ENCODE results near the gene NEURL1B.

NEURL1B gene

DNA sequence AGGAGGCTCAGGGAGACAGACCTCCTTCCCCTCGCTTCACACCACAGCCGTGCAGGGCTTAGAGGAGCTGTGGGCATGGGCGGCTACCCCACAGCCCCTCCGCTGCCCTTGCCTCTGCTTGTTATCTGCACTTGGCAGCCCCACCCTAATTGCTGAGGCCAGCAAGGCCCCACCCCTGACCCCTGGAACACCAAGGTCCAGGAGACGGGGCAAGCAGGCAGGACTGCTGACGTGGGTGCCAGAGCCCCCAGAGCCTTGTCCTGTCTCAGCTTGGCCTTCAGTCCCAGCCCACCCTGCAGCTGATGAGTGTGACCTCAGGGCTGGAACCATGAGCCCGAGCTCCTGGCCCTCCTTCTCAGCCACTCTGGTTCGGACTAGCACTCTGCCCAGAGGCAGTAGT lies 29.1 kb upstream of the NEURL1B start:
- DNase-seq = no peak

DNA sequence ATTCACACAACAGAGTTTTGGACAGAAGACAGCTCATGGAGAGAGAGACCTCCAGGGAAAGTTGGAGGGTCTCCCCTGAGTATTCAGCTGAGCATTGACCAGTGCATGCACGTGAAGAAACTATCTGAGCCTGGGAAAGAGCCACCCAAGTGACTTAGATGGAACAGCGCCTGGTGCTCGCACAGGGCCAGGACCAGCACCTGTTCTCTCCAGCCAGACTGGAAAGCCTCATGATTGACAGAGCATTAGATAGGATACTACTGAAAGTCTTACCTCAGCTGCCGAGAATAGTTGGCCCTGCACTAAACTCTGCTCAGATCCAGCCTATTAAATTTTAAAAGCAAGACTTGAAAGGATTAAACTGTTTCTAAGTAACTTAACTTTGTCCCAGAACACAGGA lies 28.3 kb upstream of the NEURL1B start:
- no peak for DNase-seq

DNA sequence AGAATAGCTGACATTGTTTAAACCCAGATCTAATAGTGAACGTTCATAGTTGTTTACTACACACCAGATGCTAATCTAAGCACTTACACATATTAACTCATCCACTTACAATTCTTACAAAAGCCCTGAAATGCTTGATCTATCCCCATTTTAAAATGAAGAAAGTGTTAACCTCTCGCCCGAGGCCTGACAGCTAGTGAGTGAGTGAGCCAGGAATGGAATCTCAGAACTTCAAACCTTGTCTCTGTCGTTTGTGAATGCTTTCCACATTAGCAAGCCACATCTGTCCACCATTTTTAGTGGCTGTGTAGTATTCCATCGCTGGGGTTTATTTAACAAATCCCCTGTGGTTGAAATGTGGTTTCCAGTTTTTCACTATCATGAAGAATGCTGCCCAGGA lies 24.9 kb upstream of the NEURL1B start:
- no peak for DNase-seq

DNA sequence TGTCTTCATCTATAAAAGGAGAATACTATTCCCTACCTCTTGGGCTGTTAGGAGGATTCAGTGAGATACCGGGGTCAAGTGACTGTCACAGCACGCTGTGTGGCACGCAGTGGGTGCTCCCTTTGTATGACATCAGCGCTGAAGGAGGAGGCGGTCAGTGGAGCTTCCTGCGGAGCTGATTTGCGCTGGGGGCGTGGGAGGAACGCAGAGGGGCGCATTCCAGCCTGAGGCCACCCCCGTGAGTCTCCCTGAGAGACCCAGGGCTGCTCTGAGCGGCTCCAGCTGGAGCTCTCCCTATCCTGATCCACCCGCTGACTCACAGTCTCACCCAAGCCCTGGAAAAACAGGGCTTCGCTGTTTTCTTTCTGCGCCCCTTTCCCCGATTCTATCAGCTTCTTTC lies 24.3 kb upstream of the NEURL1B start:
- DNase-seq = no peak

DNA sequence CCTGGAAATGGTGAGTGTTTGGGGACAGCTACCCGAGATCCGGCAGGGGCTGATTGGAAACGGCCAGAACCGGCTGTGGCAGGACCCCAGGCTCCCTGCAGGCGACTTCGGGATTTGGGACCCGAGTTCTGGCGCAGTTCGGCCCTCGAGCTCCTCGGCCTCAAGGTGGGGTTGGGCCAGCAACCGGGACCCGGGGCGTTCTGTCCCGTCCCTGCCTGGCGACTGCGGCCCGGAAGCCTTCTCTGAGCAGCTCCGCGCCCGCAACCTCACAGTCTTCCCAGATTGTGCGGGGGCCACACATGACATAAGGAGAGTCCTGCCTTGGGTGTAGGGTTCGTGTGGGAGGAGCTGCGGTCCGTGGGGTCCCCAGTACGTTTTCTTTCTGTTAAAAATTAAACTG lies 23.2 kb upstream of the NEURL1B start:
- DNase-seq = no peak

DNA sequence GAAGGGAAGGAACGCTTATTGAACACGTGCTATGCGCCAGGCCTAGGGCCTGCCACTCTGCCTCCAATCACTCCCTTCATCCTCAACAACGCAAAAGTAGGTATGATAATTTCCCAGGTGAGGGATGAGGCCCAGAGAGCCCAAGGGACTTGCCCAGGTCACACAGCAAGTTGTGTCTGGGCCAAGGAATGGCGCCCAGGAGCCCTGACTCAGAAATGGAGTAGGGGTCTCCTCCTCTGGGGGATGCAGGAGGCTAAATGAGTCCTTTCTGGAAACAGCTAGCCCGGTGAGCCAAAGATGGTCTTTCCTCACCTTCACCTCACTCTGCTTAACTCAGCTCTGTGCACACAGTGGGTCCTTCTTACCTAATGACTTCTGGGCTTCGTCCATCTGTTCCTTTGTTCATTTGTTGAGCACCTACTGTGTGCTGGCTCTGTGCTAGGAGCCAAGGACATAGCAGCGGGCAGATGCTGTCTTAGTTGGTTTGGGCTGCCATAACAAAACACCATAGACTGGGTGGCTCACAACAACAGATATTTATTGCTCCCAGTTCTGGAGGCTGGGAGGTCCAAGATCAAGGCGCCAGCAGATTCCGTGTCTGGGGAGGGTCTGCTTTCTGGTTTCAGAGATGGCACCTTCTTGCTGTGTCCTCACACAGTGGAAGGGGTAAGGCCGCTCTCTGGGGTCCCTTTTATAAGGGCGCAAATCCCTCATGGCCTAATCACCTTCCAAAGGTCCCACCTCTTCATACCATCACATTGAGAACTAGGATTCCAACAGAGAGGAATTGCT lies 22.3 kb upstream of the NEURL1B start:
- no peak for DNase-seq

DNA sequence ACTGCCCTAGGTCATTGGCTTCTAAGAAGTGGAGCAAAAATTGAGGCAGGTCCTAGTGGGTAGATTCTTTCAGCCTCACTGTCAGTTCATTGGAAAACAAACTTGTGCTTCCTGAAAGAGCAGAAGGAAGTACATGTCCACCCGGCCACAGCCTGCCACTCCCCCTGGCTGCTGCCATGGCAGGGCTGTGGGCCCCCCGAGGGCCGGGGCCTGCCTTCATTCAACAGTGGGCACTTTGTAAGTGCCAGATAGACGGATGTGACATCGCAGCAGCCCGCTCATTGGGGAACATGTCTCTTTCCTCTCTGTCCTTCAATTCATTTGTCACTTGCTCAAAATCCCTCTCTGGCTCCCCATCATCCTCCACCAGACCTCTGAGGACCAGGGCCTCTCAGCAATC lies 20.6 kb upstream of the NEURL1B start:
- no peak for DNase-seq

DNA sequence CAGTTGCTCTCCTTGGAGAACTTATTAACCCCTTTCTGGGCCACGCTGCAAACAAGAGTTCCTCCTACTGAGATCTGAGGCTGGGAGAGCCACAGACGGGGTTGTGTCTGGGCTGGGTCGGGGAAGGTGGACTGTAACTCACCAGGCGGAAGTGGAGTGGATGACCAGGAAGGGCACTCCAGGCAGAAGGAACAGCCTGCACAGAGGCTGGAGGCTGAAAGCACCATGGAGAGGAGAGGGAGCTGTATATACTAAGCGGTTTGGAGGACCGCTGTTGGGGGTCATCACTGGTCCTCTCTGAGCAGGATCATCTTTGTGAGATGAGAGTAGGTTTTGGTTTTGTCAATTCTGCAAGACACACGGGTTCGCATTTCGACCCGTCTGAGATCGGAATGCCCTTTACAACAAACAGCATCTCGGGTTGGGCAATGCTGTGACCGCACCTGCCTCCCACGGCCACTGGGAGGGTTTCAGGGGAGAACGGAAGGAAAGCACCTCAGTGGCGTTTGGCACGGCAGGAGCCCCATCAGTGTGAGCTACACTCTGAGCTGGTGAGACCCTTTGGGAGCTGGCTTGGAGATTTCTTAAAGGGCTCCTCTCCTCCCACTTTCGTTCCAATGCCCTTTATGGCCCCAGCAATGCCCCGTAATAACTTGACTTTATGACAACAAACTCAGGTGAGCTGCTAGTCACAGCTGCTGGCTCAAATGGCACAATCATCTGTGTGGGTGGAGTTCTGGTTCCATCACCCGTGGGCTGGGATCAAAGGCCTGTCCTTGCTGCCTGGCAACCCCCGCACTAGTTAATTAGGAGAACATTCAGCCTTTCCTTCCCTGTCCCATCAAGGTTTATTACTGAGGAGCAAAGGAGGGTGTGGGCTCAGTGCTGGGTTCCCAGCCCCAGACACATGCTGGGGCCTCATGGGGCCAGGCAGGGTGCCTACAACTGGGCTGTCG lies 18.7 kb upstream of the NEURL1B start:
- no peak for DNase-seq

DNA sequence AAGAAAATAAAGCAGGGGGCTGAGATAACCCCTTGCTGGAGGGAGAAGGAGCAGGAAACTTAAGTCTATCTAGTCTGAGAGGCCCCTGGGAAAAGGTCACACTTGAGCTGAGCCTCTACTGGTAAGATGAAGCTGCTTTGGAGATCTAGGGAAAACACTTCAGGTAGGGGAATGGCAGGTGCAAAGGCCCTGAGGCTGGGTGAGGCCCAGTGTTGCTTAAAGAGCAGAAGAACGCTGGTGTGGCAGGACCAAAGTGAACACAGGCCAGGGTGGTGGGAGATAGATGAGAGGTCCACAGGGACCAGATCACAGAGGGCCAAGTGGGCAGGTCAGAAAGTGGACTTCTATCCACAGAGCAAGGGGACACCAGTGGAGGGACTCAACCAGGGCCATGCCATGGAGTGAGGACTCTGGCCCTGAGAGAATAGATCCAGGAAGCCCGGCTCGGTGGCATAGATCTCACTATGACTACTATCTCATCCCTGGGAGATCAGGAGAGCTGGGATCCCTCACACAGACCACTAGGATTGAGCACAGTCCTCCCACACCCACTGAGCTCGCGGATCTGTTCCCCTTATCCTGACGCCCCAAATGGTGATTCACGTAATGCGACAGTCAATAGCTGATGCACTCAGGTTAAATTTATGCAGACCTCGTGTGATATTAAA lies 17.6 kb upstream of the NEURL1B start:
- DNase-seq = no peak

DNA sequence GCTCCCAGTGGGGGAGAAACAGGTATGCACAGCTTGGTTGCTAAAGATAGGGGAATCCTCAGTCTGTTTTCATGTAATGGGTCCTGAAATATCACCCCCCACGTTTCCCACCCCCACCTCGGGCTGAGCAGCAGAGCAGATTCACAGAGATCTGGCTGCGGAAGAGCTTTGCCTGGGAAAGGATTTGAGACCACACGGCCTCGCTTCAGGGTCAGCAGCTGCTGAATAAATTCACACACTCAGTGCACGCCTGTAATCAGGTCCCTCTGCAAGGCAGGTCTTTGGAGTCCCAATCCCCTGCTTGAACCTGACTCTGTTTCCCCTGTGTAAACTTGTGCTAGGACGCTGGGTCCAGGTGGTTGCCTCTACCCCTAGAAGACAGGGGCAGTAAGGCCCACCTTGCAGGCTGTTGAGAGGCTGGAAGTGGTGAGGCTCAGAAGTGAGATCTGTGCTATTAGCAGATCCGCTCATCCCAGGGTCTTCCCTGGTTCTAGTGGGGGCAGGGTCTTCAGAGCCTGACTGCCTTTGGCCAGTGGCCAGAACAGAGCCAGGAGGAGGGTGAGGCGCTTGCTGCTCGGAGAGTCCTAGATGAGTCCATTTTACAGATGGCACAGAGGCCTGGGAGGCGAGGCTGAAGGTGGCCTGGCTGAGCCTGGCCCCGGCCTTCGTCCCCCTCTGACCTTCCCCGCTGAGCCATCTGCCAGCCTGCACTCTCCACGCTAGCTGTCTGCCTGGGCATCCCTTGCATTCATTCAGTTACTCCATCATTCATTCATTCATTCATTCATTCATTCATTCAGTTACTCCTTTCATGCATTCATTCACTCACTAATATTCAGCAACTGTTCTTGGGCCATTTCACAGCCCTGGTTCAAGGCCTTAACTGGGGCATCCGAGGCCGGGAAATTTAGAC lies 16.7 kb upstream of the NEURL1B start:
- no peak for DNase-seq

DNA sequence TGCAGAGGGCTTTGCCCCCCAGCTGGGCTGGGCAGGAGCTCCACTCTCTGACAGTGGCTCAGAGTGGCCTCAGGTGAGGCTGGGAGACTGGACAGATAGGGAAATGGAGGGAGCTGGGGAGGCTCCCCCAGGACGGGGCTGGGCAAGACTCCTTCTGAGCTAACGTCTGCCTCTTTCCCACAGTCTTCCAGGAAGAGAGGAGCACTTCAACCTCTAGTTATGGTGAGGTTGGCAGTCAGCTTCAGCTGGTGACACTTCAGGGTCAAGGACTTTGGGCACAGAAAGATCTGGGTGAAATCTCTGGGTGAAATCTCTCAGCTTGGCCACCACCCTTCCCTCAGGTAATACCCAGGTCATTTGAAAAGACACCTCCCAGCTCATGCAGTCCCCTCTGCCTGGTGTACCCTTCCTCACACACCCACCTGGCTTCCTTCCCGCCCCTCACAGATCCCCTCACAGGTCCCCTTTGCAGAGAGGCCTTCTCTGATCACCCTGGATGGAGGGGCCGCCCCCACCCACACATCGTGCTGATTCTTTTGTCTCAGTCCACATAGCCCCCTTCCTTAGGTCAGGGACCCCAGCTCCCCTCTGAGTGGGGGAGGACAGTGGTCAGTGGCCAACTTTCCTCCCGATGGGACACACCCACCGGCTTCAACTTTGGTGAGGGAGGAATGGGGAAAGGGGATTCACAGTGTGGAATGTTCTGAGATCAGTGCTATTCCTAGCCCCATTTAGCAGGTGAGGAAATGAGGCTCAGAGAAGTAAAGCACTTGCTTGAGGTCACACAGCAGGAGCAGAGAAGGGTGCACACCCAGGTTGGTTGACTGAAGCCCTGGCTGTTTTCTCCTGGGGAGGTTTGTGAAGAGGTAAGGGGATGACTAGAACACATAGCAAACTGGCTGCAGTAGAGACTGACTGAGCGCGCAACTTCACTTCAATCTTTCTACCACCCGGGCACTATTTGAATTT lies 15.8 kb upstream of the NEURL1B start:
- no peak for DNase-seq

DNA sequence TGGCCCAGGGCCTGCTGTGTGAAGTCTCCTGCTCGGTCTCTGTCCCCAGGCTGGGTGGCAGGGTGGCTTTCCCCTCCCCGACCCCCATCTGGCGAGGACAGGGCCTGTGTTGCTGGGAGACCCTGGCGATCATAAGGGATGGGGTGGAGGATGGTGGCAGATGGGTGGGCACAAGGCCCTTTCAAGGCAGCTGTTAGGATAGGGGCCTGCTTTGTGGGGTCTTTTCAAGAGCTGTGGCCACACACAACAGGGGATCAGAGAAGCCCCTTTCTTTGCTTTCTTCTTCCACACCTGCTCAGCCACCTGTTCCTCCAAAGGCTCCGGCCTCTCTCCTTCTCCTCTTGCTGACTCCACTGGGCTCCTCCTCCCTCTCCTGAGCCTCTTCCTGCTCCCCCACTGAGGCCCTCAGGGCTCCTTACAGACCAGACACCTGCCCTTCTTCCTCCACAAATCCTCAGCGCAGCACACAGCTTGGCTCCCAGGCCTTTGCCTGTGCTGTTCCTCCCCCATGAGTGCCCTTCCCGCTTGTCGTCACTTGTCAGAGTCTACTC lies 15.0 kb upstream of the NEURL1B start:
- no peak for DNase-seq

DNA sequence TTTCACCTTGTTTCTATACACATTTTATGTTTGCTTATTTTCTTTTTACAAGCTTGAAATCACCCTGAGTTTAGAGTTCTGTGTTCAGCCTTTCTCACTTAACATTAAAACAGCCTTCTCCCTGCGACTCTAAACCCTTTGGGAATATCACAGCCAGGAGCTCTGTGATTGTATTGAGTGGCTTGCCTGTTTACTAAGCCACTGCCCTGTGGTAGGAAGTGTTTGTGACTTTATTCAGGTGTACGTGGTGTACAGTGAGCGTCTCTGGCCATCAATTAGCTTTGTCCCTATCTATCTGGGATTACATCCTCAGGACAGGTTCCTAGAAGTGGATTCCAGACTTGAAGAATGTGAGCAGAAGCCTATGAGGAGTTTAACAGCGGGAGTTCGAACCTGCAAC lies 11.0 kb upstream of the NEURL1B start:
- no peak for DNase-seq

DNA sequence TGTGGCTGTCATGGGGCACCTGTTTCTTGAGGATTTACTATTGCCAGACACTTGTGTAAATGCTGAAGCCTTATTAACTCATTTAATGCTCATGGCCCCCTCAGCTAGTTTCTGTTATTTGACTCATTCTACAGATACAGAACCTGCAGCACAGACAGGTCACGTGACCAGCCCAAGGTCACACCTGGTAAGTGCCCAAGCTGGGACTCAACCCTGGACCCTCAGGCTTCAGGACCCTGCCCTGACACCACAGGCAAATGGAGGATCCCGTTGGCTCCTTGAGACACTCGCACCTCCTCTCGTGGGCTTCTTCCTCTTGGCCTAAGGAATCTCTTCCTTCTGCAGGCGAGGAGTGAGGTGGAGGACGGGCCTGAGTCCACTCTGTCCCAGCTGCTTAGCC lies 10.6 kb upstream of the NEURL1B start:
- DNase-seq = no peak

DNA sequence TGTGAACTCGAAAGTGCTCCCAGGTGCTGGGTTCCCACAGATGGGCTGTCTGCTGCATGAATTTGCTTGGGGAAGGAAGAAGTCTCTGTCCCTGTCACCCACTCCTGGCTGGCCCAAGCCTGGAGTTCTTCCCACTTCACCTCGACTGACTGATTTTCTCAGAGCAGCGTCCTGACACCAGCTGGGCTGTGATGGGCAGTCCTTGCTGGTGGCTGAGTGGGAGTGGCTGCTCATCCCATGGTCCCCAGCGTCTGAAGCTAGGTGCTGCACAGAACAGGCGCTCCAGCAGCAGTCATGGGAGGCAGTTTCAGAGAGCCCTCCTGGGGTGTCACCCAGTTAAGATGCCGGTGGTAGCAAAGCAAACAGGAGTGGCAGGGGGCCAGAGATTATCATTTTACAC lies 10.1 kb upstream of the NEURL1B start:
- DNase-seq = no peak

DNA sequence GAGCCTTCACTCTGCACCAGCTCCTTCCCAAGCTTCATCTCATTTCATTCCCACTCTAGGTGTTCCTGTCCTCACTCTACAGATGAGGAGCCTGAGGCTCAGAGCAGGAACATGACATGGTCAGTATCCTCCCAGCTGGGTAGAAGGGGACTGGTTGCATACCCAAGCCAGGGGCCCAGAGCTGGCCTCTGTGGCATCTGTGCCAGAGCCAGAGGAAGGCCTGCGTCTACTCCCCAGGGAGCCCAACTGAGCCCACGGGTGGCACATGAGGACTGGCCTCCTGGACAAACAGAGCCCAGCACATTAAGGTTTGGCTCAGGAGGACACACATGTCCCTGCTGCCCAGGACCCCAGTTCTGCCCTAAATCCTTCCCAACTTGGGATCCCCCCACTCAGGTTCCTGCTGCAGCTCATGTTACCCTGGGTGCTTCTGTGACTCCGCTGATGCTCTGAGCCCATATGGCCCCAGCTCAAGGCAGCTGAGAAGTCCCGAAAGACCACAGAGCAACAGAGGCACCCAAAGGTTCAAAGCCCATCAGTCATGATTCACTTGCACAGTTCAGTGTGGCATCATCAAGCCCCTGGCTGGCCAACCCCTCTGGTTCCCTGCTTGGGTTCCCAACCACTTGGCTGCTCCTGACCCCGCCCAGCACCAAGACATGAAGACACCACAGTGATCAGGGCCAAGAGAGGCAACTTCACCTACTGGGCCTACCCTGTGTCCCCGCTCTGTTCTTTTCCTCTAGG lies 8.5 kb upstream of the NEURL1B start:
- no peak for DNase-seq

DNA sequence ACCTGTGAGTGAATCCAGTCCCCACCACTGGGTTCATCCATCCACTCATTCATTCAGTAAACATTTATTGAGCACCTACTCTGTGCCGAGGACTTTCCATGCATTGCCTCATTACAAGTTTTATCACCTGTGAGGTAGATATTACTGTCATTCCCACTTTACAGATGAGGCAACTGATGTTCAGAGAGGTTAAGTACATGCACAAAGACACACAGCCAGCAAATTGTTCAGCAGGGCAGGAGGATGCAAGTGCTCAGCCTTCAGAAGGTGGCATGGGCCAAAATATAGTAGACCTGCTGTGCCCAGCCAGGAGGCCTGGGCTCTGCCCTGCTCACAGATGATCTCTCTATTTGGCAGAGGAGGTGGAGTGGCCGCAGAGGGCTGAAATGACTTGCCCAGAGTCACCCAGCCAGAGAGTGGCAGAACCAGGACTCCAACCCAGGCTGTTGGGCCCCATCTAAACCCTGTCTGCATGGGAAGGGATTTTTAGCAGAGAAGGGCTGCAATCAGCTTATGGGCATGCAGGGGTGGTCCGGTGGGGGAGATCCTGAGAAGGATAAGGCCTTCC lies 7.6 kb upstream of the NEURL1B start:
- no peak for DNase-seq

DNA sequence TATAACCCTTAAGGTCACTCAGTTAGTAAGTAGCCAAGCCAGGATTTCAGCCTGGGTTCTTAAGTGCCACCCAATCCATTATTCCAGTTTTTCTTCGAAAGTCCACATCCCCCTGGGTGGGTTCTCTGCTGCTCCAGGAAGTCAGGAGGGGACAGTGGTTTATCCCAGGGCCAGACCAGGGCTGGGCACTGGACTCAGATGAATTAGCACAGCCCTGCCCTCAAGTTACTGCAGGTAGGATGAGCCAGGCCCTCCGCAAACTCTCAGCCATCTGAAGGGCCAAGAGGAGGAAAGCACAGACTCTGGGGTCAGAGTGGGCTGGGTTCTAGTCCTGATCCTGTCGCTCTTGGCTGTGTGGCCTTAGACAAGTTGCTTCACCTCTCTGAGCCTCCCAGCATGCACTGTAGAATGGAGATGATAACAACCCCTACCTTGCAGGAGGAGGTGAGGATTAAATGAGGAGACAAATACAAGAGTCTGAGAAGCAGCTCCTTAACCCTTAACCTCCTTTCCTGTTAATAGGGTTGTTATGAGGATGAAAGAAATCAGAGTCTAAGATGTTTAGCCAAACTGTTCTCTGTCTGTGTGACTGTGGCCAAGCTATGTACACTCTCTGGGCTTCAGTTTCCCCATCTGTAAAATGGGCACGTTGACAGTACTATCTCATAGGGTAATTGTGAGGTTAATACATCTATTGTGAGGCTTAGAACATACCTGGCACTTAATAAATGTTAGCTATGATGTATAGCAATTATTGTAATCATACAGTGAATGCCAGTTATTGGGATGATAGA lies 6.8 kb upstream of the NEURL1B start:
- no peak for DNase-seq

DNA sequence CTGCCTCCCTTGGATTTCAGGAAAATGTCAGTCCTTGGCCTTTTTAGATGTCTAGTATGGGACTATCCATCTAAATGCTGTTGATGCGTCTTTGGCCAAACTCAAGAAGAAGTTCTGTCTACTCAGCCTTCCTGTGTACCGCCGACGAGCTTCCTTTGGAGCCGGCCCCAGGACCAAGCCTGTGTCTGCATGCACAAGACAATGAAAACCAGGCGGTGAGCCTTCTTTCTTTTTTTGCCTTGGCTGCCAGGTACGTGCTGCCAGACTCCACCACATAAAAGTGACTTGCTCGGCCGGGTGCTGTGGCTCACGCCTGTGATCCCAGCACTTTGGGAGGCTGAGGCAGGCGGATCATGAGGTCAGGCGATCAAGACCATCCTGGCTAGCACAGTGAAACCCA lies 6.0 kb upstream of the NEURL1B start:
- DNase-seq = no peak

Measured in OCI-M1 (cell line).